AG09319 (cell line): ENCODE measurements around the gene HOMER2.

ENCODE experiments used
- DNase-seq: peaks from one replicate; pipeline ENCODE4 v3.0.0-alpha.2; 2010; ENCODE audit warnings: low read depth; ENCODE audit errors: extremely low read depth
- TF ChIP-seq, protein P1 (sequence below): IDR thresholded peaks from 2 replicates; pipeline ENCODE4 v1.5.1; 2011; ENCODE audit warnings: low read depth, mild to moderate bottlenecking, inconsistent platforms, low read length, moderate library complexity

HOMER2 gene

GRCh38 chr15:82880704-82881103 is 71.8 kb downstream of the HOMER2 start:
- TF ChIP-seq, protein P1, sequence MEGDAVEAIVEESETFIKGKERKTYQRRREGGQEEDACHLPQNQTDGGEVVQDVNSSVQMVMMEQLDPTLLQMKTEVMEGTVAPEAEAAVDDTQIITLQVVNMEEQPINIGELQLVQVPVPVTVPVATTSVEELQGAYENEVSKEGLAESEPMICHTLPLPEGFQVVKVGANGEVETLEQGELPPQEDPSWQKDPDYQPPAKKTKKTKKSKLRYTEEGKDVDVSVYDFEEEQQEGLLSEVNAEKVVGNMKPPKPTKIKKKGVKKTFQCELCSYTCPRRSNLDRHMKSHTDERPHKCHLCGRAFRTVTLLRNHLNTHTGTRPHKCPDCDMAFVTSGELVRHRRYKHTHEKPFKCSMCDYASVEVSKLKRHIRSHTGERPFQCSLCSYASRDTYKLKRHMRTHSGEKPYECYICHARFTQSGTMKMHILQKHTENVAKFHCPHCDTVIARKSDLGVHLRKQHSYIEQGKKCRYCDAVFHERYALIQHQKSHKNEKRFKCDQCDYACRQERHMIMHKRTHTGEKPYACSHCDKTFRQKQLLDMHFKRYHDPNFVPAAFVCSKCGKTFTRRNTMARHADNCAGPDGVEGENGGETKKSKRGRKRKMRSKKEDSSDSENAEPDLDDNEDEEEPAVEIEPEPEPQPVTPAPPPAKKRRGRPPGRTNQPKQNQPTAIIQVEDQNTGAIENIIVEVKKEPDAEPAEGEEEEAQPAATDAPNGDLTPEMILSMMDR, result no peak
- no peak for DNase-seq

DNA sequence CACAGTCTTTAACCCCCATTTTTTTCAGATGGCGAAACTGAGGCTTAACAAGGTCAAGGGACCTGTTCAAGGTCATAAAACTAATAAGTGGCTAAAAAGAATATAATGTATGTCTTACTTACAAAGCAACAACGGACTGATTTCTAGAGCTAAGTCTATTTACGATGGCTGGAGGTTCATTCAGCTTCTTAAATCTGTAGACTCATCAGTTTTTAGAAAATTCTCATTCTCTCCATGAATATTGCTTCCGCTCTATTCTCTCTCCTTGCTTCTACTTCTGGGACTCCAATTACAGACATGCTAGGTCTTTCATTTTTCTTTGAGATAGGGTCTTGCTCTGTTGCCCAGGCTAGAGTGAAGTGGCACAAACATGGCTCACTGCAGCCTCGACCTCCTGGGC is 74.2 kb downstream of the HOMER2 start:
- DNase-seq, result no peak
- TF ChIP-seq, protein P1, result no peak

- TF ChIP-seq, protein P1, result no peak
Observed at GRCh38 chr15:82877825-82878224, 74.7 kb downstream of the HOMER2 start.

GRCh38 chr15:82875411-82876003 is 77.0 kb downstream of the HOMER2 start:
- TF ChIP-seq, protein P1, result no peak
- no peak for DNase-seq

More at GRCh38 chr15:82877825-82878224, 74.7 kb downstream of the HOMER2 start:
- DNase-seq, result no peak

DNA sequence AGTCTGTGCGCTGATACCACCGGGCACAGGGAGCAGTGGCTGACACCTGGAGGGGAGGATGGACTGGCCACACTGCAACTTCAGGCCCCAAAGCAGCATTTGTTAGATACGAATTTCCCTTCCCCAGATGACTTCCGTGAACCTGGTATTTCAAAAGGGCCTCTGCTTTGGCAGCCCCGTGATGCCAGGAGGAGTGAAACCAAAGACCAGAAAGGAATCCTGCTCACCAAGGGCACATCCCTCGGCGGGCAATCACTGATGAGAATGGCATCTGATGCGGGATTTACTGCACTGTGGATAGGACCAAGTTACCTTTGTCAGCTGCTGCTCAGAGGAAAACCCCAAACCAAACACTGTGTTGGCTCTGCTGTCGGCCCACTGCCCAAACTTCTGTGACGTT is 77.6 kb downstream of the HOMER2 start:
- DNase-seq, result no peak
- TF ChIP-seq, protein P1, result no peak

- TF ChIP-seq, protein P1, result no peak
- no peak for DNase-seq
Observed at GRCh38 chr15:82874267-82874666, 78.3 kb downstream of the HOMER2 start.

- TF ChIP-seq, protein P1, result no peak
- DNase-seq, result no peak
Observed at GRCh38 chr15:82873000-82873680, 79.4 kb downstream of the HOMER2 start.
